ENCODE results near the gene RSPO3. TPM values are rescaled to one million over a fixed set of nuclear protein-coding genes. Genes with fewer than 3 reads are reported as not detected.
A peak's percentile ranks its signal among the peaks of the same experiment; 100 is the strongest.

The RSPO3 gene
- polyA plus RNA-seq, 2 of the 4 experiments (the other 2 are of a cell fraction): 32.4 to 128 TPM

DNA sequence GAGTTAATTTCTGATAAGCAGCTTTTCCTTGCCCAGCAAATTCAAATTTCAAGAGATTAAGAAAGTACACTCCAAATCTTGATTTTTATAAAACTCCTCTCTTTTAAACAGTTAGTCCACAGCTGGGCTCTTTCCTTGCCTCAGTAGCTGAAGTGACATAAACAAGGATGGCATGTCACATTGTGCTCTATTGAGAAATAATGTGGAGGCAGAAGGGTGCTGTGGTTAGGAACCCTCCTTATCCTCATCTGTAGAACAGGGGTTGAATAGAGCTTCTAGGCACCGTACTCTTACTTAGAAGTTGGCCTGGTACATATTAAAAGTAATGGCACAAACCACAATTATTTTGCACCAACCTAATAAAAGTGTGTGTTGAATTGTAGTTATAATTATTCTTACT lies 70.3 kb downstream of the RSPO3 start:
- no peaks in the 10 kb centered on the region for H3K9me3 ChIP-seq
- 0 out of 6 replicates have a peak overlapping the region, but pooled peaks of 1 of the 2 experiments have one; percentile 20 for H3K27ac ChIP-seq
- no peak overlapping the region for H3K4me2 ChIP-seq
- no peak for FAIRE-seq
- no peak for DNase-seq (ENCODE audit: low read depth in 1 of 2, low spot score in 1 of 2)
- TF ChIP-seq, protein P1, sequence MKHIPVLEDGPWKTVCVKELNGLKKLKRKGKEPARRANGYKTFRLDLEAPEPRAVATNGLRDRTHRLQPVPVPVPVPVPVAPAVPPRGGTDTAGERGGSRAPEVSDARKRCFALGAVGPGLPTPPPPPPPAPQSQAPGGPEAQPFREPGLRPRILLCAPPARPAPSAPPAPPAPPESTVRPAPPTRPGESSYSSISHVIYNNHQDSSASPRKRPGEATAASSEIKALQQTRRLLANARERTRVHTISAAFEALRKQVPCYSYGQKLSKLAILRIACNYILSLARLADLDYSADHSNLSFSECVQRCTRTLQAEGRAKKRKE (CRISPR knock-in tag; IDR thresholded peaks at IDR 0.05; ENCODE audit: low read depth): no peak
- TF ChIP-seq, protein P2, sequence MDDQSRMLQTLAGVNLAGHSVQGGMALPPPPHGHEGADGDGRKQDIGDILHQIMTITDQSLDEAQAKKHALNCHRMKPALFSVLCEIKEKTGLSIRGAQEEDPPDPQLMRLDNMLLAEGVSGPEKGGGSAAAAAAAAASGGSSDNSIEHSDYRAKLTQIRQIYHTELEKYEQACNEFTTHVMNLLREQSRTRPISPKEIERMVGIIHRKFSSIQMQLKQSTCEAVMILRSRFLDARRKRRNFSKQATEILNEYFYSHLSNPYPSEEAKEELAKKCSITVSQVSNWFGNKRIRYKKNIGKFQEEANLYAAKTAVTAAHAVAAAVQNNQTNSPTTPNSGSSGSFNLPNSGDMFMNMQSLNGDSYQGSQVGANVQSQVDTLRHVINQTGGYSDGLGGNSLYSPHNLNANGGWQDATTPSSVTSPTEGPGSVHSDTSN (IDR thresholded peaks at IDR 0.05): no peak
- TF ChIP-seq KDM1A (IDR thresholded peaks at IDR 0.05; ENCODE audit: low read depth): no peak
- TF ChIP-seq, protein P3, sequence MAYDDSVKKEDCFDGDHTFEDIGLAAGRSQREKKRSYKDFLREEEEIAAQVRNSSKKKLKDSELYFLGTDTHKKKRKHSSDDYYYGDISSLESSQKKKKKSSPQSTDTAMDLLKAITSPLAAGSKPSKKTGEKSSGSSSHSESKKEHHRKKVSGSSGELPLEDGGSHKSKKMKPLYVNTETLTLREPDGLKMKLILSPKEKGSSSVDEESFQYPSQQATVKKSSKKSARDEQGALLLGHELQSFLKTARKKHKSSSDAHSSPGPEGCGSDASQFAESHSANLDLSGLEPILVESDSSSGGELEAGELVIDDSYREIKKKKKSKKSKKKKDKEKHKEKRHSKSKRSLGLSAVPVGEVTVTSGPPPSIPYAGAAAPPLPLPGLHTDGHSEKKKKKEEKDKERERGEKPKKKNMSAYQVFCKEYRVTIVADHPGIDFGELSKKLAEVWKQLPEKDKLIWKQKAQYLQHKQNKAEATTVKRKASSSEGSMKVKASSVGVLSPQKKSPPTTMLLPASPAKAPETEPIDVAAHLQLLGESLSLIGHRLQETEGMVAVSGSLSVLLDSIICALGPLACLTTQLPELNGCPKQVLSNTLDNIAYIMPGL (CRISPR knock-in tag; IDR thresholded peaks at IDR 0.05; ENCODE audit: borderline replicate concordance): no peak
- TF ChIP-seq HDAC2 (IDR thresholded peaks at IDR 0.05): no peak
- TF ChIP-seq EHF (CRISPR knock-in tag; IDR thresholded peaks at IDR 0.05): no peak
- no peak for TF ChIP-seq POLR2A (IDR thresholded peaks at IDR 0.05; ENCODE audit: low read length)
- TF ChIP-seq BHLHE40 (IDR thresholded peaks at IDR 0.05; ENCODE audit: low read depth, low read length): no peak
- TF ChIP-seq CBX2 (IDR thresholded peaks at IDR 0.05; ENCODE audit: borderline replicate concordance, low read depth): no peak
- TF ChIP-seq SREBF2 (IDR thresholded peaks at IDR 0.05): no peak
- TF ChIP-seq CEBPB (IDR thresholded peaks at IDR 0.05): no peak
- no peak for TF ChIP-seq ESRRA (IDR thresholded peaks at IDR 0.05; ENCODE audit: borderline replicate concordance, low read length)
- ChIA-PET CTCF (interaction anchor here (0.6 to 1.3 kb wide), 2 partner anchors 349 to 1077 kb away, joined by 3 read pairs; no protein-coding TSS in a partner anchor), POLR2A (no interaction called here)
- H3K4me1 ChIP-seq: peaks cover 30% of the 10 kb centered on the region
- no peak for ATAC-seq
- 95% methylated on average over 1 of the region's 1 CpG for WGBS (ENCODE audit: missing lambda C conversion rate)
- no peak overlapping the region for H3K4me3 ChIP-seq

DNA sequence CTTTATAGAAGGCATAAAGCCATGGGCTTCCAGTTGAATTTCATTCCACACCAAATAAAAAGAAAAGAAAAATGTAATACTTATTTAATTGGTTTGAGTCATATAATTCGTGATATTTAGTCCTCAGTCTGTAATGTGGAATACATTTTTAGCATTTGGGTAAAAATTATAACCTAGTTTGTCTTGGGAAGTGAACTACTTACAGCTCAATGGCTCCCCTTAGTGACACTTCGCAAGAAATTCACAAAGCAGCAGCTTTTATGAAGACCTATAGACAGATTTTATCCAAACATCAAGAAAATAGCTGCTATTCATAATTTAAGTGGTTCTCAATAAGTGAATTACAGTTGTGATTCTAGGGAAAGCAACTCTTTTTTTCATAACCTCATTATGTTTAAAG lies 72.1 kb downstream of the RSPO3 start:
- H3K4me3 ChIP-seq: no peak overlapping the region
- DNase-seq (ENCODE audit: low read depth in 1 of 2, low spot score in 1 of 2) (peak; percentile 4 to 59), ATAC-seq (peak; percentile 64 to 77; a peak in 5 of 6 replicates), FAIRE-seq (no peak)
- H3K4me1 ChIP-seq: peaks cover 30% of the 10 kb centered on the region
- ChIA-PET POLR2A (no interaction called here), CTCF (interaction anchor here (0.6 to 1.4 kb wide), 7 partner anchors 8 to 1159 kb away, joined by 3 to 6 read pairs (median 3); partner anchors contain the start of gene RNF146)
- H3K4me2 ChIP-seq: no peak overlapping the region
- TF ChIP-seq FOXS1 (CRISPR knock-in tag; IDR thresholded peaks at IDR 0.05) (no peak), KDM5A (IDR thresholded peaks at IDR 0.05) (no peak), RAD21 (conservative IDR thresholded peaks at IDR 0.05 in 1 of 2, IDR thresholded peaks at IDR 0.05 in 1 of 2) (peak; percentile 69 to 71), SMC3 (IDR thresholded peaks at IDR 0.05) (peak; percentile 46)
- TF ChIP-seq, protein P4, sequence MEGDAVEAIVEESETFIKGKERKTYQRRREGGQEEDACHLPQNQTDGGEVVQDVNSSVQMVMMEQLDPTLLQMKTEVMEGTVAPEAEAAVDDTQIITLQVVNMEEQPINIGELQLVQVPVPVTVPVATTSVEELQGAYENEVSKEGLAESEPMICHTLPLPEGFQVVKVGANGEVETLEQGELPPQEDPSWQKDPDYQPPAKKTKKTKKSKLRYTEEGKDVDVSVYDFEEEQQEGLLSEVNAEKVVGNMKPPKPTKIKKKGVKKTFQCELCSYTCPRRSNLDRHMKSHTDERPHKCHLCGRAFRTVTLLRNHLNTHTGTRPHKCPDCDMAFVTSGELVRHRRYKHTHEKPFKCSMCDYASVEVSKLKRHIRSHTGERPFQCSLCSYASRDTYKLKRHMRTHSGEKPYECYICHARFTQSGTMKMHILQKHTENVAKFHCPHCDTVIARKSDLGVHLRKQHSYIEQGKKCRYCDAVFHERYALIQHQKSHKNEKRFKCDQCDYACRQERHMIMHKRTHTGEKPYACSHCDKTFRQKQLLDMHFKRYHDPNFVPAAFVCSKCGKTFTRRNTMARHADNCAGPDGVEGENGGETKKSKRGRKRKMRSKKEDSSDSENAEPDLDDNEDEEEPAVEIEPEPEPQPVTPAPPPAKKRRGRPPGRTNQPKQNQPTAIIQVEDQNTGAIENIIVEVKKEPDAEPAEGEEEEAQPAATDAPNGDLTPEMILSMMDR (IDR thresholded peaks at IDR 0.05): peak; percentile 66
- 12% methylated on average over 2 of the region's 2 CpGs for WGBS (ENCODE audit: missing lambda C conversion rate)
- no peaks in the 10 kb centered on the region for H3K9me3 ChIP-seq
- 0 out of 6 replicates have a peak overlapping the region, but pooled peaks of 1 of the 2 experiments have one; percentile 24 for H3K27ac ChIP-seq

DNA sequence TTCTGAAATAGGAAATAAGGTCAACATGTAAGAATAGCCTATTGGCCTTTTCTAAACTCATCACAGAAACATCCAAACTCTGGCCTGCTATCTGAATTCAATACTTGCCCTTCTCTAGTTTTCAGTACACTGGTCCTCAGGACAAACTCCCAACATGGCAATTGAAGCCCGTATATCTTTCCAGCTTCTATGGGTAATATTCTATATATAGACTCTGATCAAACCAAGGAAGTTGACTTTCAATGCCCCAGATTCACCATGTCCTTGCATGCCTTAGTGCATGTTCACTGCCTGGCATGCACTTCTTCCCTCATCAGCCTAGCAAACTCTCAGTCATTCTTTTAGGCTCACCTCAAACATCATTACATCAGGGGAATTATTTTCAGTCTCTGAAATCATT lies 73.2 kb downstream of the RSPO3 start:
- POLR2A ChIA-PET: no interaction called here

More for the DNA sequence above, 73.2 kb downstream of the RSPO3 start:
- 43% methylated on average over 1 of the region's 1 CpG for WGBS (ENCODE audit: missing lambda C conversion rate)
- 0 out of 6 replicates have a peak, but pooled peaks of 1 of the 2 experiments have one; percentile 21 for ATAC-seq
- no peak overlapping the region for H3K4me2 ChIP-seq
- H3K4me3 ChIP-seq: no peak overlapping the region
- TF ChIP-seq GATA3 (IDR thresholded peaks at IDR 0.05; ENCODE audit: borderline replicate concordance) (no peak), JUN (IDR thresholded peaks at IDR 0.05) (no peak), RFX5 (IDR thresholded peaks at IDR 0.05) (no peak), ESRRA (IDR thresholded peaks at IDR 0.05; ENCODE audit: borderline replicate concordance, low read length) (no peak), FOXS1 (CRISPR knock-in tag; IDR thresholded peaks at IDR 0.05) (no peak)
- H3K4me1 ChIP-seq: peaks cover 30% of the 10 kb centered on the region
- no peak overlapping the region for H3K27ac ChIP-seq
- H3K9me3 ChIP-seq: no peaks in the 10 kb centered on the region
- no peak for FAIRE-seq
- CTCF ChIA-PET: interaction anchor here (1.0 kb wide), 1 partner anchor 63 kb away, joined by 3 read pairs; no protein-coding TSS in a partner anchor
- DNase-seq (ENCODE audit: low read depth in 1 of 2, low spot score in 1 of 2): no peak
